ENCODE measurements around the gene TCEAL3.
A peak's percentile ranks its signal among the peaks of the same experiment; 100 is the strongest.
"Not testable (repeated sequence)": the region's sequence is repeated elsewhere in the genome, so short reads cannot be mapped to it uniquely, and the experiment has no call there.

TCEAL3 gene, protein sequence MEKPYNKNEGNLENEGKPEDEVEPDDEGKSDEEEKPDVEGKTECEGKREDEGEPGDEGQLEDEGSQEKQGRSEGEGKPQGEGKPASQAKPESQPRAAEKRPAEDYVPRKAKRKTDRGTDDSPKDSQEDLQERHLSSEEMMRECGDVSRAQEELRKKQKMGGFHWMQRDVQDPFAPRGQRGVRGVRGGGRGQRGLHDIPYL

DNA sequence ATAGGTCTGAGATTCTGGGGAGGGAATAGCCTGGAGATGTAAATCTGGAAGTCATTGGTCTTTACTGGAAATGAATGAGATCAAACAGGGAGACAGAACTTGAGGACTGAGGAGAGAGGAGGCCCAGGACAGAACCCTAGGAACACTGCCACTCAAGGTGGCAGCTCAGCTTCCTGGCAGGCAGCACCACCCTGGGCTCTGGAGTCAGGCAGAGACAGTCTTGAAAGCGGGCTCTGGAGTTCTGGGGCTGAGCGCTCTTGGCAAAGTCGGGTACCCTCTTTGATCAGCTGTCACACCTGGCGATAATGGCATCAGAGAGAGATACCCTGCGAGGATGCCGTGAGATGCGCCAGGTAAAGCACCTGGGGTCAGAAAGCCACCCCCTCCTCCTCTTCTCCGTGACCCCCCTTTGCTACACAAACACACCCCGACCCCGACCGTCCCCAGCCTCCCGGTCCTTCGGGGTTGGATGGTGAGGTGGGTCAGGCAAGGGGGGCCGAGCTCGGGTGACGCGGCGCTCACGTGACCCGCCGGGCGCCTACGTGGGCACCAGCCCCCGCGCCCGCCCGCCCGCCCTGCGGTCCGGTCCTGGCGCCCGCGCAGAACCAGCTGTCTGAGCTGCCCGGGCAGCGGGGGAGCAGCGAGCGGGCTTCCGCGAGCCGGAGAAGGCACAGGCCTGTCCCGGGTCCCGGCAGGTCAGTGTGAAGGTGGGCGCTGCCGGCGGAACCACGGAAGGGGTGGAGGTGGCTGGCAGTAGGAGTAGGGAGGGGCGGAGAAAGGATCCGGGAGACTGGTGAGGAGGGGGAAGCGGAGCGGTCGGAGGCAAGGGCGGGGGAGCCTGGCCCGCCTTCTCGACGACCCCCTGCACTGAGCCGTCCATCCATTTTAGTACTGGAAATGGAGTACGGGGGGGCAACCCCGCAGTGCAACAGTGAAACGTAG, at the start of gene TCEAL3:
TCEAL3 (plus strand) TSS at position 600 of the 942 bp plus-strand sequence. CDS start 1,102 bp downstream, outside the sequence.
- peak; percentile 63 for DNase-seq

DNA sequence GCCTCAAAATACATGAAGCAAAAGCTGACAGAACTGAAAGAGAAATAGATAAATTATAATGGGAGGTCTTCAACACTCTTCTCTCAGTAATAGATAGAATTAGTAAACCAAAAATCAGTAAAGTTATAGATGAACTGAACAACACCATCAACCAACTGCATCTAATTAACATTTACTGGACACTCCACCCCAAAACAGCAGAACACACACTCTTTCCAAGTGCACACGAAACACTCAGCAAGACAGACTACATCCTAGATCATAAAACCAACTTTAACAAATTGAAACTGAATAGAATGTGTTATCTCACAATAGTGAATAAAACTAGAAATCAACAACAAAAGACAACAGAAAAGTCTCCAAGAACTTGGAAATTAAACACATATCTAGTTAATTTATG, 47.5 kb upstream of the TCEAL3 start:
- no peak for DNase-seq

GRCh38 chrX:103562801-103563200, 45.0 kb upstream of the TCEAL3 start:
- no peak for DNase-seq

DNA sequence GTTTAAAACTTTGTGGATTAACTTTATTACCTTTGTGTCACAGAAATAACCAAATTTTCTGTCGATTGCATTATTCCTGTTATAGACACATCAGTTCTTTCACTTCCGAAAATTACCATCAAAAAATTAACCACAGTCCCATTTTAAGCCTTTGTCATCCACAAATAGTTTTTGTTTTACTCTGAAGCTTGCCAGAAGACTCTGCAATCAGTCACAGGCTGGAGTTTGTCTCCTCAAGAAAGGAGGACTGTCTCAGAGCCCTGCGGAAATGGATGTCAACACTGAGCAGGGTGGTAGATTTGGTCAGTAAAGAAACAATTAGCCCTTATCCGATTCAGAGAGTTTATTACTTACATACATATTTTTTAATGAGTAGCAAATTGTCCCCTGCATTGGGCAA, 42.6 kb upstream of the TCEAL3 start:
- no peak for DNase-seq

GRCh38 chrX:103565752-103566151, 42.0 kb upstream of the TCEAL3 start:
- DNase-seq = no peak

- DNase-seq = no peak
These were observed 36.6 kb upstream of the TCEAL3 start for GRCh38 chrX:103571121-103571520.

GRCh38 chrX:103571726-103572125, 36.0 kb upstream of the TCEAL3 start:
- no peak for DNase-seq

GRCh38 chrX:103573202-103573601, 34.6 kb upstream of the TCEAL3 start:
- DNase-seq = no peak

- DNase-seq = no peak
These were observed 23.2 kb upstream of the TCEAL3 start for GRCh38 chrX:103584596-103584995.

DNA sequence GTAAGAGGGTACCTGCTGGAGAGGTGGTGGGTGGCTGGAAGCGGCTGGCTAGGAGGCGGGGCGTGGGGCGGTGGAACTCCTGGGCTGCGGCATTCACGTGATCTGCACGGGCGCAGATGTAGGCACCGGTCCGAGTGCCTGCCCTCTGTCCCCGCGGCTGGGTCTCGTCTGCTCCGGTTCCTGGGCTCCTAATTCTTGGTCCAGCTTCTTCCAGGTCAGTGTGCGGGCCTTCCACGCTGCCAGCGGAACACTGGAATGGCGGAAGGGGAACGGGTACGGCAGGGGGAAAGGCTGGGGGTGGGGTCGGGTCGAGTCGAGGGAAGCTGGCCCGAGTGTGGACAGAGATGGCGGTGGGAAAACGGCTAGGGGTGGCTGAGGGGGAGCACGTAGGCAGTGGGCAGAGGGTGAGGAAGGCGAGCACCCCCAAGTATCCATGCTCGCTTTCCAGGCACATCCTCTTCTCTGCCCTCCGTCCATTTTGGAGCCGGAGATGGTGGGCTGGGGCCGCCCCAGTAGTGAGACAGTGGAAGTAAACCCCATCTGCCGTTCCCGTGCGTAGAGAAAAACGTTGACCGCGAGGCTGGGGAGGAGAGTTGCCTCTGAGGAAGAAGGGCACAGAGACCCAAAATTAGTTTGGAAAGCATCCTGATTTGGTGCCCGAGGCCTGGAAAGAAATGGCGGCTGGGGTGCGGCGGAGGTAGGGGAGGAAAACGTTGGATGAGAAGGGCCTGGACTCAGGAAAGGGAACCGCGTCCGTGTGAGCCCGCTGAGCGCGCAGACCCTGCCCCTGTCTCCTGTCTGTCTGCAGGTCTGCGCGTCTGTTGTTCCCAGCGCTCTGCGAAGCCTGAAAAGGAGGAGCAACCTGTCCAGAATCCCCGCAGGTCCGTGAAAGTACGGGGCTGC, 22.1 kb upstream of the TCEAL3 start, which contains the start of gene TCEAL4:
TCEAL4 (plus strand) TSS at position 105 of the 903 bp plus-strand sequence. CDS start 1,161 bp downstream, outside the sequence.
- DNase-seq = peak; percentile 71

- DNase-seq = peak; percentile 59
These were observed 21.5 kb upstream of the TCEAL3 start for GRCh38 chrX:103586314-103586646.

DNA sequence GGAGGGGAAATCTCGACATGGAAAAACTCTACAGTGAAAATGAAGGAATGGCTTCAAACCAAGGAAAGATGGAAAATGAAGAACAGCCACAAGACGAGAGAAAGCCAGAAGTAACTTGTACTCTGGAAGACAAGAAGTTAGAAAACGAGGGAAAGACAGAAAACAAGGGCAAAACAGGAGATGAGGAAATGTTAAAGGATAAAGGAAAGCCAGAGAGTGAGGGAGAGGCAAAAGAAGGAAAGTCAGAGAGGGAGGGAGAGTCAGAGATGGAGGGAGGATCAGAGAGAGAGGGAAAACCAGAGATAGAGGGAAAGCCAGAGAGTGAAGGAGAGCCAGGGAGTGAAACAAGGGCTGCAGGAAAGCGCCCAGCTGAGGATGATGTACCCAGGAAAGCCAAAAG, 21.1 kb upstream of the TCEAL3 start:
- no peak for DNase-seq

DNA sequence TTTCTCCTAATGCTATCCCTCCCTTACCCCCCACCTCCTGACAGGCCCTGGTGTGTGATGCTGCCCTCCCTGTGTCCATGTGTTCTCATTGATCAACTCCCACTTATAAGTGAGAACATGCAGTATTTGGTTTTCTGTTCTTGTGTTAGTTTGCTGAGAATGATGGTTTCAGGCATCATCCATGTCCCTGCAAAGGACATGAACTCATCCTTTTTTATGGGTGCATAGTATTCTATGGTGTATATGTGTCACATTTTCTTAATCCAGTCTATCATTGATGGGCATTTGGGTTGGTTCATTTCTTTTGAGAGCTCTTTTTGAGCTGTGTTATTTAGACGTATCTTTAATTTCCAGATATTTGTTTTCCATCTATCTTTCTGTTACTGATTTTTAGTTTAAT, 15.5 kb upstream of the TCEAL3 start:
- not testable (repeated sequence) for DNase-seq

- DNase-seq = not testable (repeated sequence)
These were observed 12.6 kb upstream of the TCEAL3 start for GRCh38 chrX:103595202-103595601.

GRCh38 chrX:103608306-103608963, 672 bp downstream of the TCEAL3 start:
- DNase-seq = peak; percentile 59

DNA sequence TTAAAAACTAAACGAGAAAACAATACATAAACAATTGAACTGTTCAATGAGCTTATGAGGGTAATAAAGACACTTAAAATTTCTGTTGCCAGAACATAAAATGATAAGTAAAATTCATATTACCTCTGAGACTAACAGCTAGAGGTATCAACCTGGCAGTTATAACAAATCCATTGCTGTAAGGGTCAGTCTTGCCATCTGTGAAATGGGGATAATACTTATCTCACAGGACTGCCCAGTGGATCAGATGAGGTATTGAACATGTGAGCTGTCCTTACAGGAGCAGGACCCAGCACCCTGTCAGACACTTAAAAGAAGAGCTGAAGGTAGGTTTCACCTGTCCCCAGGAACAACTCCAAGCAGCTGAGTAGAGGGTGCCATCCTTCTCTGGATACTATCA, 2.5 kb downstream of the TCEAL3 start:
- no peak for DNase-seq

DNA sequence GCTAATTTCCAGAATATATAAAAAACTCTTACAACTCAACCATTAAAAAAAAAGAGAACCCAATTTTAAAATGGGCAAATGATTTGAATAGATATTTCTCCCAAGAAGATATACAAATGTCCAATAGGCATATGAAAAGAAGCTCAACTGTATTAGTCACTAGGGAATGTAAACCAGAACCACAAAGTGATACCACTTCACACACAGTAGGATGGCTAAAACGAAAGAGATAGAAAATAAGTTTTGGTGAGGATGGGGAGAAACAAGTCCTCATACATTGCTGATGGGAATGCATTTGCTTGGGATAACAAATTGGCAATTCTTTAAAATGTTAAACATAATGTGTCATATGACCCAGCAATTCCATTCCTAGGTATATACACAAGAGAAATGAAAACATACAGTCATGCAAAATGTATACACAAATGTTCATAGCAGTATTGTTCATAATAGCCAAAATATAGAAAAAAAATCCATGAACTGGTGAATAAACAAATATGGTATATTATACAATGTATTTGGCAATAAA, 5.7 kb downstream of the TCEAL3 start:
- no peak for DNase-seq

DNA sequence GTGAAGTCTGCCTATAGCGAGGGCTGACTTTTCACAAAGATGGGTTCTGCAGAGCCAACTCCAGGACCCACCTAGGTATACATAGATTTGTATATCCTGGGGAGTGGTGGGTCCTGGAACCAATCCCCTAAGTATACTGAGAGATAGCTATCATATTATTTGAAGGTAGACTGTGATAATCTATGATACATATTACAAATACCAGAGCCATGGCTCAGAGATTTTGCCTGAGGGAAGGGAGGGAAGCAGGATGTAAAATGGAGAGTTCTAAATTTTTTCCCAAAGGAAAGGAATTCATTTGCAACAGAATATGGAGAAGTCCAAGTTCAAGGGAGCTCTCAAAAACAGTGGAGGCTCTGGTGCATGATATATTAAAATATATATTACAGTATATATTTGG, 7.2 kb downstream of the TCEAL3 start:
- DNase-seq = no peak

- no peak for DNase-seq
These were observed 8.1 kb downstream of the TCEAL3 start for GRCh38 chrX:103615781-103616371.

DNA sequence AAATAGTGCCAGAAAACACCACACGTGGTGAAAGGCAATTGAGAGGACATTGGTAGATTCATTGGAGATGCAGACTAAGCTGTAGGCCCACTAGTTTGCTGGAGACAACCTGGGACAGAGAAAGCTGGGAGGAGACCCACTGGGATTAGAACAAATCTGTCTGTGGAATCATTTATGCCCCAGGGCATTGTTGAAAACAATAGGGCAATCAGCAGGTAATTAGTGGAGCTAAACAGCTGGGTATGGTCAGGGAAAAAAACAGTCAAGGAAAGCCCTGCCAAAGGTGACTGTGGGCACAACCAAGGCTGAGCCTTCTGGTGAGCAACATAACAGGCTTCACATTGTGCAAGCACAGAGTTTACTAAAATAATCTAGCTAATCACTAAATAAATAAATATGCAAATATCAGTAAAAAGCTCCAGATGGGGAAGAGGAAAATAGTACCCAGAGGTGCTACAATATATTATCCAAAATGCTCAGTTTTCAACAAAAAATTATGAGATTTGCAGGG, 9.0 kb downstream of the TCEAL3 start:
- no peak for DNase-seq

DNA sequence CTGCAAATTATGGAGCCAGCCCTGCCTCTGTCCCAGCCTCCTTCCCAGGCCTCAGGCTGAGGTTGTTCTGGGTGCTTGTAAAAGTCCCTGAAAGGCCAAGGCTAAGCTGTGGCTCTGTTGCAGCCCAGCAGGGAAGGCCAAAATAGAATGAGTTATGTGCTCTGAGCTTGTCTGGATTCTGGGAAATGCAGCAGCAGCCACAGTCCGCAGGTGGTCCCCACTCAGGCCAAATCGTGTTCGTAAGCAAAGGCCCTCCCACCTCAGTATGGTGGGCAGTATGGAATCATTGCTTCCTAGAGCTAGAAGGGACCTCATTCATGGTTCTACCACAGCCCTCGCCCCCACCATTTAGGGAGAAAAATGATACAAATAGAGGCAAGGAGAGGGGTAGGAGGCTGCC, 16.3 kb downstream of the TCEAL3 start:
- no peak for DNase-seq

DNA sequence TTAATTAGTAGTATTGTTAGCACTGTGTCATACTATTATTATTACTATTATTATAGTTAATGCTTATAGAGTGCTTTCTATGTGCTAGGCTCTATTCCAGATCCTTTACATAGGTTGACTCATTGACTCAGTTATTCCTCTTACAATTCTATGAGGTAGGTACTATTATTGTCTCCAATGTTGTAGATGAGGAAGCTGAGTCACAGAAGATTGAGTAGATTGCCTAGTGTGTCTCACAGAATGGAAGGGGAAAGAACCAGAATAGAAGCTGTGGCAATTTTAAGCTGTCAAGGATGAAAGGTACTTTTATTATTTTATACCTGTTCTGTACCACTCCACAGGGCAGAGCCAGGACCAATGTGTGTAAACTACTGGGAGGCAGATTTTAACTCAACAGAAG, 19.1 kb downstream of the TCEAL3 start:
- no peak for DNase-seq

Data from activated CD8-positive, alpha-beta memory T cell treated with anti-CD3 and anti-CD28 coated beads for 24 hours (primary cell).